Tibial nerve (tissue), 3 donors: Measurements from ENCODE around the gene GPR162.

Experiments used
- POLR2A ChIP-seq, 2 donors: fragments of 450-650 bp; IDR thresholded peaks; one replicate each; pipeline ENCODE4 v1.6.1; 2017; ENCODE audit warnings: antibody characterized with exemption in 2 of 2, mild to moderate bottlenecking in 2 of 2, moderate library complexity in 2 of 2
- TF ChIP-seq, protein P1 (sequence below), 5 experiments: fragments of 200-600 bp in 3 of 5; fragments of 450-650 bp in 2 of 5; sonication (generic) in 3 of 5; IDR thresholded peaks; one replicate each; pipeline ENCODE4 v1.5.1; 2016 to 2019; ENCODE audit warnings: antibody characterized with exemption in 5 of 5, mild to moderate bottlenecking in 3 of 5, moderate library complexity in 2 of 5

DNA sequence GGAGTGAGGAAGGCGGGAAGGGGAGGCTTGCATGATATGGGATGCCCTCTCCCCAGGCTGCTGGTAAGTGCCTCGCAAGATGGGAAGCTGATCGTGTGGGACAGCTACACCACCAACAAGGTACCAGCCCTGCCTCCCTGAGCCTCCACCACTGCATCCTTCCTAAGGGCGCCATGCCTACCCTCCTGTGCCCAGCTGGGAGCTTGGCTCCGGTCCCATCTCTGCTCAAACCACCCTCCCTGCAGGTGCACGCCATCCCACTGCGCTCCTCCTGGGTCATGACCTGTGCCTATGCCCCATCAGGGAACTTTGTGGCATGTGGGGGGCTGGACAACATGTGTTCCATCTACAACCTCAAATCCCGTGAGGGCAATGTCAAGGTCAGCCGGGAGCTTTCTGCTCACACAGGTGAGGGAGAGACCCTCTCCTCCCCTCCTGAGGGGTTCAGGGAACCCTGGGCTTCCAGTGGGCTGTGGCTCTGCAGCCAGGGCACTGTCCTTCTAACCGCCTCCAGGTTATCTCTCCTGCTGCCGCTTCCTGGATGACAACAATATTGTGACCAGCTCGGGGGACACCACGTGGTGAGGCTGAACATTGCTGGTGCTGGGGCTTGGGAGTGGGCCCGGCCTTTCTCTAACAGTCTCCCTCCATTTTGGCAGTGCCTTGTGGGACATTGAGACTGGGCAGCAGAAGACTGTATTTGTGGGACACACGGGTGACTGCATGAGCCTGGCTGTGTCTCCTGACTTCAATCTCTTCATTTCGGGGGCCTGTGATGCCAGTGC lies 21.7 kb downstream of the GPR162 start:
- TF ChIP-seq POLR2A (IDR thresholded peaks at IDR 0.05), result no peak
- TF ChIP-seq, protein P1, sequence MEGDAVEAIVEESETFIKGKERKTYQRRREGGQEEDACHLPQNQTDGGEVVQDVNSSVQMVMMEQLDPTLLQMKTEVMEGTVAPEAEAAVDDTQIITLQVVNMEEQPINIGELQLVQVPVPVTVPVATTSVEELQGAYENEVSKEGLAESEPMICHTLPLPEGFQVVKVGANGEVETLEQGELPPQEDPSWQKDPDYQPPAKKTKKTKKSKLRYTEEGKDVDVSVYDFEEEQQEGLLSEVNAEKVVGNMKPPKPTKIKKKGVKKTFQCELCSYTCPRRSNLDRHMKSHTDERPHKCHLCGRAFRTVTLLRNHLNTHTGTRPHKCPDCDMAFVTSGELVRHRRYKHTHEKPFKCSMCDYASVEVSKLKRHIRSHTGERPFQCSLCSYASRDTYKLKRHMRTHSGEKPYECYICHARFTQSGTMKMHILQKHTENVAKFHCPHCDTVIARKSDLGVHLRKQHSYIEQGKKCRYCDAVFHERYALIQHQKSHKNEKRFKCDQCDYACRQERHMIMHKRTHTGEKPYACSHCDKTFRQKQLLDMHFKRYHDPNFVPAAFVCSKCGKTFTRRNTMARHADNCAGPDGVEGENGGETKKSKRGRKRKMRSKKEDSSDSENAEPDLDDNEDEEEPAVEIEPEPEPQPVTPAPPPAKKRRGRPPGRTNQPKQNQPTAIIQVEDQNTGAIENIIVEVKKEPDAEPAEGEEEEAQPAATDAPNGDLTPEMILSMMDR (IDR thresholded peaks at IDR 0.05), result no peak
